Suprapubic skin (tissue), 4 donors: ENCODE measurements around the gene ITPA.

ENCODE experiments used
- EP300 ChIP-seq: sonication (generic); formaldehyde crosslinking; IDR thresholded peaks from one replicate; pipeline ENCODE4 v1.6.1; 2017; ENCODE audit warnings: antibody characterized with exemption
- POLR2A ChIP-seq, 2 donors: fragments of 450-650 bp; IDR thresholded peaks; one replicate each; pipeline ENCODE4 v1.6.1; 2017; ENCODE audit warnings: antibody characterized with exemption in 2 of 2, mild to moderate bottlenecking in 2 of 2, moderate library complexity in 2 of 2
- POLR2AphosphoS5 ChIP-seq, 3 donors: sonication (generic); formaldehyde crosslinking; IDR thresholded peaks; one replicate each; pipeline ENCODE4 v1.6.1; 2017; ENCODE audit warnings: antibody characterized with exemption in 3 of 3
- TF ChIP-seq, protein P1 (sequence below), 2 donors: fragments of 200-600 bp in 1 of 2; fragments of 450-650 bp in 1 of 2; sonication (generic) in 1 of 2; IDR thresholded peaks; one replicate each; pipeline ENCODE4 v1.5.1; 2016 to 2019; ENCODE audit warnings: antibody characterized with exemption in 2 of 2, mild to moderate bottlenecking in 1 of 2, moderate library complexity in 1 of 2

DNA sequence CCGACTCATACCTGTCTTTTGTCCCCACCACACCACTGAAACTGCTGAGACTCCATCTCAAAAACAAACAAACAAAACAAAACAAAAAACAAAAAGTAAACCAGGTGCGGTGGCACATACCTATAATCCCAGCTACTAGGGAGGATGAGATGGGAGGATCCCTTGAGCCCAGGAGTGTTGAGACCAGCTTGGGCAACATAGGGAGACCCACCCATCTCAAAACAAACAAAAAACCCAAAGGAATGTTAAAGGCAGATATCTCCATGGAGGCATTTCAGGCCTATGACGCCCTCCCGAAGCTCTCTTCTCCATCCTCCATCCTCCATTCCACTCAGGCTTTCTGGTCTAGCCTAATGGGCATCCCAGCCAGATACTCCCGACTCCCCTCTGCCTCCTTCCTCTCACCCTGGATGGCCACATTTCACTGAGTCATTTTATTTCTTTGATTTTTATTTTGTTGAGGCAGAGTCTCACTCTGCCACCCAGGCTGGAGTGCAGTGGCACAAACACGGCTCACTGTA, 32.9 kb downstream of the ITPA start:
- TF ChIP-seq, protein P1, sequence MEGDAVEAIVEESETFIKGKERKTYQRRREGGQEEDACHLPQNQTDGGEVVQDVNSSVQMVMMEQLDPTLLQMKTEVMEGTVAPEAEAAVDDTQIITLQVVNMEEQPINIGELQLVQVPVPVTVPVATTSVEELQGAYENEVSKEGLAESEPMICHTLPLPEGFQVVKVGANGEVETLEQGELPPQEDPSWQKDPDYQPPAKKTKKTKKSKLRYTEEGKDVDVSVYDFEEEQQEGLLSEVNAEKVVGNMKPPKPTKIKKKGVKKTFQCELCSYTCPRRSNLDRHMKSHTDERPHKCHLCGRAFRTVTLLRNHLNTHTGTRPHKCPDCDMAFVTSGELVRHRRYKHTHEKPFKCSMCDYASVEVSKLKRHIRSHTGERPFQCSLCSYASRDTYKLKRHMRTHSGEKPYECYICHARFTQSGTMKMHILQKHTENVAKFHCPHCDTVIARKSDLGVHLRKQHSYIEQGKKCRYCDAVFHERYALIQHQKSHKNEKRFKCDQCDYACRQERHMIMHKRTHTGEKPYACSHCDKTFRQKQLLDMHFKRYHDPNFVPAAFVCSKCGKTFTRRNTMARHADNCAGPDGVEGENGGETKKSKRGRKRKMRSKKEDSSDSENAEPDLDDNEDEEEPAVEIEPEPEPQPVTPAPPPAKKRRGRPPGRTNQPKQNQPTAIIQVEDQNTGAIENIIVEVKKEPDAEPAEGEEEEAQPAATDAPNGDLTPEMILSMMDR (IDR thresholded peaks at IDR 0.05): no peak
- no peak for TF ChIP-seq POLR2AphosphoS5 (IDR thresholded peaks at IDR 0.05)
- no peak for TF ChIP-seq POLR2A (IDR thresholded peaks at IDR 0.05)
- no peak for TF ChIP-seq EP300
